Thyroid gland (tissue), 4 donors: ENCODE results near the gene TTC3.

ENCODE experiments used
- CTCF ChIP-seq, 6 experiments: fragments of 200-600 bp in 3 of 6; fragments of 450-650 bp in 3 of 6; sonication (generic) in 3 of 6; IDR thresholded peaks; one replicate each; pipeline ENCODE4 v1.5.1; 2016 to 2019; ENCODE audit warnings: antibody characterized with exemption in 6 of 6, mild to moderate bottlenecking in 2 of 6, inconsistent platforms in 1 of 6, moderate library complexity in 1 of 6
- POLR2A ChIP-seq, 2 donors: fragments of 450-650 bp; IDR thresholded peaks; one replicate each; pipeline ENCODE4 v1.6.1; 2017; ENCODE audit warnings: antibody characterized with exemption in 2 of 2, mild to moderate bottlenecking in 2 of 2, moderate library complexity in 1 of 2

GRCh38 chr21:37220433-37220980 is 147.5 kb downstream of the TTC3 start:
- TF ChIP-seq POLR2A (IDR thresholded peaks at IDR 0.05) = no peak
- peak in 1 of 6 experiments; percentile 3 for TF ChIP-seq CTCF (IDR thresholded peaks at IDR 0.05)
